GM21360 (cell line): ENCODE results near the gene DYNC1I1.

Experiments
- ATAC-seq: cut with Tn5 transposase; IDR thresholded peaks from one replicate; pipeline ENCODE4 v1.9.1; 2021; ENCODE audit warnings: mild to moderate bottlenecking, moderate library complexity; ENCODE audit not compliant: unreplicated experiment

Gene DYNC1I1

GRCh38 chr7:96014617-96015016 is 242.3 kb downstream of the DYNC1I1 start:
- no peak for ATAC-seq

GRCh38 chr7:96016056-96016586 is 243.8 kb downstream of the DYNC1I1 start:
- ATAC-seq: no peak

GRCh38 chr7:96016735-96017134 is 244.4 kb downstream of the DYNC1I1 start:
- ATAC-seq: no peak

- ATAC-seq: no peak
These were observed 245.5 kb downstream of the DYNC1I1 start for GRCh38 chr7:96017877-96018276.

GRCh38 chr7:96021568-96021967 is 249.2 kb downstream of the DYNC1I1 start:
- no peak for ATAC-seq

GRCh38 chr7:96023387-96023786 is 251.0 kb downstream of the DYNC1I1 start:
- no peak for ATAC-seq

- no peak for ATAC-seq
These were observed 253.7 kb downstream of the DYNC1I1 start for GRCh38 chr7:96026010-96026409.

GRCh38 chr7:96026611-96027010 is 254.3 kb downstream of the DYNC1I1 start:
- ATAC-seq: no peak

- ATAC-seq: no peak
These were observed 256.4 kb downstream of the DYNC1I1 start for GRCh38 chr7:96028729-96029128.

GRCh38 chr7:96033009-96033598 is 260.8 kb downstream of the DYNC1I1 start:
- no peak for ATAC-seq

- ATAC-seq: no peak
These were observed 262.8 kb downstream of the DYNC1I1 start for GRCh38 chr7:96034940-96035727.

- no peak for ATAC-seq
These were observed 268.0 kb downstream of the DYNC1I1 start for GRCh38 chr7:96040250-96040772.

GRCh38 chr7:96041171-96041570 is 268.8 kb downstream of the DYNC1I1 start:
- no peak for ATAC-seq

GRCh38 chr7:96045181-96045580 is 272.8 kb downstream of the DYNC1I1 start:
- no peak for ATAC-seq

GRCh38 chr7:96045919-96046318 is 273.6 kb downstream of the DYNC1I1 start:
- no peak for ATAC-seq

- ATAC-seq: no peak
These were observed 279.9 kb downstream of the DYNC1I1 start for GRCh38 chr7:96052289-96052688.

- ATAC-seq: no peak
These were observed 280.6 kb downstream of the DYNC1I1 start for GRCh38 chr7:96052860-96053470.

GRCh38 chr7:96055717-96056116 is 283.4 kb downstream of the DYNC1I1 start:
- ATAC-seq: no peak

GRCh38 chr7:96059075-96059474 is 286.7 kb downstream of the DYNC1I1 start:
- ATAC-seq: no peak

- no peak for ATAC-seq
These were observed 288.7 kb downstream of the DYNC1I1 start for GRCh38 chr7:96061009-96061408.

GRCh38 chr7:96061844-96062243 is 289.5 kb downstream of the DYNC1I1 start:
- ATAC-seq: no peak

GRCh38 chr7:96067321-96067720 is 295.0 kb downstream of the DYNC1I1 start:
- no peak for ATAC-seq
